Cardiac fibroblast (primary cell): ENCODE measurements around the gene DYNC2I2.

Source experiments
- DNase-seq, 2 donors: peaks; one replicate each; pipeline versions ENCODE4 v3.0.0 to v3.0.0-alpha.2; 2010; ENCODE audit warnings: low read depth in 2 of 2
- H3K4me3 ChIP-seq, 2 donors: replicated peaks in 1 of 2; 1 replicate in 1 of 2; 2 replicates in 1 of 2; pipeline ENCODE4 v1.5.1; 2011; ENCODE audit warnings: low read depth in 2 of 2, low read length in 2 of 2, mild to moderate bottlenecking in 2 of 2, moderate library complexity in 1 of 2
- CTCF ChIP-seq: IDR thresholded peaks from one replicate; pipeline ENCODE4 v1.5.1; 2011; ENCODE audit warnings: low read depth, mild to moderate bottlenecking, low read length, inconsistent platforms

Gene DYNC2I2

DNA sequence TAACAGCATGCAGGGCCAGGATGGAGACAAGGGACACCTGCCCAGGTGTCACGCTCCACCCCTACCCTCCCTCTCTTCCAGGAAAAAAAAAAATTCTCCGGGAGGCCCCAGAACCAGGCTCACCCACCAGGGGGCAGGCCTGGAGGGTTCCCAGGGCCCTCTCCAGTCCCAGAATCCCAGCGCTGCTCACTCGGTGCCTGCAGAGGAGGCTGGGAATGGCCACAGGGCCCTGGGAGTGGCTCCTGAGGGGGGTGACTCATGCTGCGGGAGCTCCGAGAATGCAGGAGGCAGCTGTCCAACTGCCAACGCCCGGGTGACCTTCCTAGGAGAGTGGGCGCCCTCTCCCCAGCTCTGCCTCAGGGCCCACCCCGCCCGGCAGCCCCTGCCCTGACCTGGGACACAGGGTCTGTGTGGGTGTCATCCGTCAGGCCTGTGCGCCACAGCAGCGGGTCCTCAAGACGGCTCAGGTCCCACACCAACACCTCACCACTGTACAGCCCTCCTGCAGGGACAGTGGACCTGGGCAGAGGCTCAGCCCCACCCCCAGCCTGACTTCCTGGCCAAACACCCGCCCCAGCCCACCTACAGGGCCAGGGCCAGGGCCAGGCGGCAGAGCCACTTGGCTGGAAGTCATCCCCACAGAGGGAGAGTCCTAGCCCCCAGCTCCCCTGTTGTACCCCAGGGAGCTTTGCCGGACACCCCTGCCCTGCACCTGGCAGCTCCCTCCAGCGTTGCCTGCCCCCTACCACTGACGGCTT lies 21.2 kb downstream of the DYNC2I2 start:
- peak; percentile 97 for DNase-seq
- peak; percentile 91 for TF ChIP-seq CTCF
- H3K4me3 ChIP-seq, result no peak overlapping the region

- H3K4me3 ChIP-seq, result no peak overlapping the region
- no peak for DNase-seq
These were observed 21.9 kb downstream of the DYNC2I2 start for GRCh38 chr9:128634651-128635262.

DNA sequence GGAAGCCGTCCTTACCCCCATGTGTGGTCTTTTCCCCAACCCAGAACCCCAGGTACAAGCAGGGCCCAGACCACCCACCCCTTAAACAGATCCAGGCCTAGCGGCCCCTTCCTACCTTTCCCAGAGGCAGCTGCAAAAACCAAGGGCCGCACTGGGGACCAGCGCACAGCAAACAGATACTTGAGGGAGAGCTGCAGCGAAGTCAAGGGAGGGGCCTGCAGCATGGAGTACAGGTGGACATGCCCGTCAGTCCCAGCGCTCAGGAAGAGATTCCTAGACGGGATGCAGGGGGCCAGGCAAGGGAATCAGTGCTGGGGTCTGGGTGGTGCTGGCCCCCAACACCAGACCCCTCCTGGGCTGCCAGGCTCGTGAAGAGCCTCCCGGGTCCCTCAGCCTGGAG lies 22.5 kb downstream of the DYNC2I2 start:
- H3K4me3 ChIP-seq, result no peak overlapping the region
- TF ChIP-seq CTCF, result no peak
- no peak for DNase-seq

More at GRCh38 chr9:128634651-128635262, 21.9 kb downstream of the DYNC2I2 start:
- no peak for TF ChIP-seq CTCF

DNA sequence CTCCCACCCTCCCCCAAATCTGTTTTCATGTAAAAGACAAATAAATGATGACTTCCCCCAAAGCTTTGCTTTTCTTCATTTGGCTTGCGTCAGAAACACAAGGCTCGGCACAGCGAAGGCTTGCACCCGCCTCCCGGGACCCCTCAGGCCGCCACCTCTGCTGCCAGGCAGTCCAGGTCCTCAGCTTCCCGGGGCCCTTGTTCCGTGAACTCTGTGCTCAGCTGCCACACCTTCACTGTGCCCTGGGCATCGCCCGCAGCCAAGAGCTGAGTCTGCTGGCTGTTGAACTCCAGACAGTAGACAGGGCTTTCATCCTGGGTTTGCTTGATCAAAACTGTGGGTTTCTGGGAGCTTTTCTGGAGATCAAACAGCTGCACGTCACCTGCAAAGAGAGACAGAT lies 23.0 kb downstream of the DYNC2I2 start:
- H3K4me3 ChIP-seq, result no peak overlapping the region
- TF ChIP-seq CTCF, result no peak
- no peak for DNase-seq

DNA sequence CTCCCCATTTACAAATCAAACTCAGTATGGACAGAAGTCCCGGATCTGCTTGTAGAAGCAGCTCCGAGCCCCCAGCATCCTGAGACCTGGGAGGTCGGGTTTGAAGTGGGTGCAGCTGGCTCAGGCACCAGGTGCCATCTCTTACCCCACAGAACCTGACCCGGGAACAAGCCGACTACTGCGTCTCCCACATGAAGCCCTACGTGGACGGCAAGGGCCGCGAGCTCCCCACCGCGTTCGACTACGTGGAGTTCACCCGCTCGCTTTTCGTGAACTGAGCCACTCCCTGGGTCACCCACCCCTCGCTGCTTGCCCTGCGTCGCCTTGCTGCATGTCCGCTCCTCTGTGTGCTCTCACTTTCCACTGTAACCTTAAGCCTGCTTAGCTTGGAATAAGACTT lies 23.6 kb downstream of the DYNC2I2 start:
- H3K4me3 ChIP-seq, result no peak overlapping the region
- DNase-seq, result no peak
- TF ChIP-seq CTCF, result no peak

GRCh38 chr9:128632486-128632885 lies 24.2 kb downstream of the DYNC2I2 start:
- no peak overlapping the region for H3K4me3 ChIP-seq
- no peak for TF ChIP-seq CTCF

More at GRCh38 chr9:128632486-128632885, 24.2 kb downstream of the DYNC2I2 start:
- DNase-seq, result no peak
